ENCODE measurements around the gene GUK1.

GUK1 gene

GRCh38 chr1:228197555-228198147 lies 57.6 kb downstream of the GUK1 start:
- H3K27ac ChIP-seq: no peak overlapping the region
- no peak for TF ChIP-seq CTCF (IDR thresholded peaks at IDR 0.05)
- no peak overlapping the region for H3K4me2 ChIP-seq (ENCODE audit: low read length)
- H3K27me3 ChIP-seq (ENCODE audit: control insufficient read depth, insufficient read depth, low read length): no peaks in the 10 kb centered on the region
- no peaks in the 10 kb centered on the region for H3K36me3 ChIP-seq (ENCODE audit: control insufficient read depth, insufficient read depth, low read length)
- no peaks in the 10 kb centered on the region for H3K79me2 ChIP-seq
- no peaks in the 10 kb centered on the region for H3K9me3 ChIP-seq (ENCODE audit: control insufficient read depth, low read length)
- H2AFZ ChIP-seq: no peak overlapping the region
- no peak overlapping the region for H3K4me3 ChIP-seq (ENCODE audit: low read depth, low read length)
- H3K4me1 ChIP-seq: no peaks in the 10 kb centered on the region
- no peak overlapping the region for H3K9ac ChIP-seq

Data from parathyroid adenoma (tissue), 2 donors.